H1 (cell line): Measurements from ENCODE around the gene CSTF2. TPM values are rescaled to one million over a fixed set of nuclear protein-coding genes. Genes with fewer than 3 reads are reported as not detected.
A peak's percentile ranks its signal among the peaks of the same experiment; 100 is the strongest.

Experiments
- ATF3 ChIP-seq: IDR thresholded peaks from 2 replicates; pipeline ENCODE4 v1.6.1; 2011; ENCODE audit warnings: low read depth, mild to moderate bottlenecking, low read length; ENCODE audit not compliant: insufficient read depth
- BACH1 ChIP-seq: IDR thresholded peaks from 2 replicates; pipeline ENCODE4 v1.6.1; 2012; ENCODE audit warnings: low read length, improper control_type of control experiment
- BCL11A ChIP-seq, 2 experiments: IDR thresholded peaks; one replicate each; pipeline ENCODE4 v1.6.1; 2011; ENCODE audit warnings: low read depth in 2 of 2, low read length in 2 of 2, mild to moderate bottlenecking in 2 of 2
- CEBPB ChIP-seq: IDR thresholded peaks from 2 replicates; pipeline ENCODE4 v1.6.1; 2012; ENCODE audit warnings: low read depth, low read length
- CREB1 ChIP-seq: IDR thresholded peaks from 2 replicates; pipeline ENCODE4 v1.6.1; 2012; ENCODE audit warnings: inconsistent platforms
- FOSL1 ChIP-seq: IDR thresholded peaks from 2 replicates; pipeline ENCODE4 v1.6.1; 2011; ENCODE audit warnings: mild to moderate bottlenecking, low read depth, low read length, moderate library complexity; ENCODE audit not compliant: insufficient read depth
- HDAC2 ChIP-seq, 2 experiments: fragments of 300-600 bp in 1 of 2; sonication (generic) in 1 of 2; IDR thresholded peaks; 2 replicates each; pipeline ENCODE4 v1.6.1; 2011 to 2012; ENCODE audit warnings: low read depth in 2 of 2, low read length in 2 of 2, mild to moderate bottlenecking in 2 of 2, moderate library complexity in 2 of 2, borderline replicate concordance in 1 of 2, inconsistent platforms in 1 of 2
- JUND ChIP-seq: IDR thresholded peaks from 2 replicates; pipeline ENCODE4 v1.6.1; 2011; ENCODE audit warnings: mild to moderate bottlenecking, improper control_type of control experiment, low read length
- NANOG ChIP-seq: IDR thresholded peaks from 2 replicates; pipeline ENCODE4 v1.6.1; 2011; ENCODE audit warnings: low read length, low read depth, mild to moderate bottlenecking, inconsistent platforms; ENCODE audit not compliant: insufficient read depth, poor library complexity, severe bottlenecking
- POLR2AphosphoS5 ChIP-seq: IDR thresholded peaks from 2 replicates; pipeline ENCODE4 v1.6.1; 2011; ENCODE audit warnings: low read depth, low read length
- SIN3A ChIP-seq, 2 experiments: IDR thresholded peaks in 1 of 2; conservative IDR thresholded peaks in 1 of 2; 2 replicates each; pipeline ENCODE4 v1.6.1; 2011 to 2012; ENCODE audit warnings: low read length in 2 of 2, improper control_type of control experiment in 1 of 2, low read depth in 1 of 2, mild to moderate bottlenecking in 1 of 2
- SIX5 ChIP-seq: IDR thresholded peaks from 2 replicates; pipeline ENCODE4 v1.6.1; 2011; ENCODE audit warnings: mild to moderate bottlenecking, low read depth, low read length
- SRF ChIP-seq: IDR thresholded peaks from 2 replicates; pipeline ENCODE4 v1.6.1; 2011; ENCODE audit warnings: mild to moderate bottlenecking, low read depth, low read length, moderate library complexity
- TAF7 ChIP-seq: optimal IDR thresholded peaks from 2 replicates; pipeline ENCODE3; 2011; ENCODE audit warnings: low read depth, mild to moderate bottlenecking, inconsistent platforms, low read length, moderate library complexity, borderline replicate concordance
- USF2 ChIP-seq: IDR thresholded peaks from 2 replicates; pipeline ENCODE4 v1.6.1; 2011; ENCODE audit warnings: low read length, improper control_type of control experiment
- ZNF274 ChIP-seq: IDR thresholded peaks from 2 replicates; pipeline ENCODE4 v1.7.0; 2012; ENCODE audit warnings: low read length, borderline replicate concordance; ENCODE audit errors: extremely low read depth
- polyA plus RNA-seq, 7 experiments: library from polyadenylated mRNA; depleted of rRNA in 3 of 7; stranded (reverse) in 5 of 7; unstranded in 2 of 7; fragments of >200 nt in 5 of 7; fragments of 200-250 nt in 2 of 7; gene quantifications; 1 replicate in 5 of 7; 2 replicates in 1 of 7; 4 replicates in 1 of 7; pipeline versions ENCODE4 v1.2.1 to v1.2.3, GENCODE V29; 2011 to 2013; ENCODE audit warnings: missing spikeins in 2 of 7, mixed read lengths in 2 of 7
- total RNA-seq: library from RNA; stranded (reverse); fragmentation: NEBNext Ultra II Directional; extraction: Animal tissue kit (Norgen Biotek cat#: 25700); gene quantifications from 2 replicates; pipeline ENCODE4 v1.2.1, GENCODE V29; 2021
- TF ChIP-seq, protein P1 (sequence below): IDR thresholded peaks from 2 replicates; pipeline ENCODE4 v1.6.1; 2012; ENCODE audit warnings: inconsistent platforms
- TF ChIP-seq, protein P2 (sequence below): IDR thresholded peaks from 2 replicates; pipeline ENCODE4 v1.6.1; 2012; ENCODE audit warnings: low read length, inconsistent platforms

Gene CSTF2
- total and polyA plus RNA-seq, 2 of the 8 experiments (the other 6 are each of a cell fraction or from before 2014, with no cell fraction given), result 20.7 to 30.9 TPM

GRCh38 chrX:100819837-100820666, at the start of gene CSTF2 (continued):
- TF ChIP-seq NANOG (no peak), BCL11A (IDR thresholded peaks at IDR 0.05; ENCODE audit: low read depth in 2 of 2, low read length in 2 of 2) (no peak), CEBPB (no peak), TAF7 (no peak), BACH1 (no peak), JUND (no peak), SIX5 (no peak), POLR2AphosphoS5 (peak; percentile 58; the same call in 1 of the 2 replicates), FOSL1 (no peak), SRF (no peak), ZNF274 (no peak), HDAC2 (IDR thresholded peaks at IDR 0.05; ENCODE audit: borderline replicate concordance in 1 of 2, low read depth in 2 of 2, low read length in 2 of 2) (no peak), SIN3A (conservative IDR thresholded peaks at IDR 0.05 in 1 of 2, IDR thresholded peaks at IDR 0.05 in 1 of 2; ENCODE audit: low read depth in 1 of 2, low read length in 2 of 2) (peak; percentile 56 to 81; a peak in 2 of 4 replicates), CREB1 (0 out of 2 replicates have a peak, but pooled peaks have one; percentile 26), ATF3 (no peak), USF2 (no peak)
- TF ChIP-seq, protein P1, sequence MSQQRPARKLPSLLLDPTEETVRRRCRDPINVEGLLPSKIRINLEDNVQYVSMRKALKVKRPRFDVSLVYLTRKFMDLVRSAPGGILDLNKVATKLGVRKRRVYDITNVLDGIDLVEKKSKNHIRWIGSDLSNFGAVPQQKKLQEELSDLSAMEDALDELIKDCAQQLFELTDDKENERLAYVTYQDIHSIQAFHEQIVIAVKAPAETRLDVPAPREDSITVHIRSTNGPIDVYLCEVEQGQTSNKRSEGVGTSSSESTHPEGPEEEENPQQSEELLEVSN, result peak; percentile 73
- TF ChIP-seq, protein P2, sequence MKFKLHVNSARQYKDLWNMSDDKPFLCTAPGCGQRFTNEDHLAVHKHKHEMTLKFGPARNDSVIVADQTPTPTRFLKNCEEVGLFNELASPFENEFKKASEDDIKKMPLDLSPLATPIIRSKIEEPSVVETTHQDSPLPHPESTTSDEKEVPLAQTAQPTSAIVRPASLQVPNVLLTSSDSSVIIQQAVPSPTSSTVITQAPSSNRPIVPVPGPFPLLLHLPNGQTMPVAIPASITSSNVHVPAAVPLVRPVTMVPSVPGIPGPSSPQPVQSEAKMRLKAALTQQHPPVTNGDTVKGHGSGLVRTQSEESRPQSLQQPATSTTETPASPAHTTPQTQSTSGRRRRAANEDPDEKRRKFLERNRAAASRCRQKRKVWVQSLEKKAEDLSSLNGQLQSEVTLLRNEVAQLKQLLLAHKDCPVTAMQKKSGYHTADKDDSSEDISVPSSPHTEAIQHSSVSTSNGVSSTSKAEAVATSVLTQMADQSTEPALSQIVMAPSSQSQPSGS, result no peak
